Mesendoderm (in vitro differentiated cells): Measurements from ENCODE around the gene NPDC1.

Experiments
- DNase-seq: peaks from one replicate; pipeline ENCODE4 v3.0.0; 2013
- H2AK5ac ChIP-seq: 2 replicates; pipeline ENCODE4 v1.6.1; 2013; ENCODE audit warnings: low read length, inconsistent platforms
- H2BK120ac ChIP-seq: 2 replicates; pipeline ENCODE4 v1.6.1; 2013; ENCODE audit warnings: low read depth, mild to moderate bottlenecking, low read length, moderate library complexity, mixed read lengths
- H2BK15ac ChIP-seq: replicated peaks from 2 replicates; pipeline ENCODE4 v1.6.1; 2013; ENCODE audit warnings: low read depth, mild to moderate bottlenecking, moderate library complexity
- H2BK5ac ChIP-seq: 2 replicates; pipeline ENCODE4 v1.6.1; 2013; ENCODE audit warnings: low read length, inconsistent platforms
- H3K18ac ChIP-seq: 2 replicates; pipeline ENCODE4 v1.6.1; 2013; ENCODE audit warnings: mild to moderate bottlenecking, low read length, mixed read lengths
- H3K23ac ChIP-seq: one replicate; pipeline ENCODE4 v1.6.1; 2013; ENCODE audit warnings: low read length
- H3K27ac ChIP-seq: 2 replicates; pipeline ENCODE4 v1.5.1; 2013; ENCODE audit warnings: low read depth, mild to moderate bottlenecking, inconsistent platforms, low read length, moderate library complexity
- H3K27me3 ChIP-seq: 2 replicates; pipeline ENCODE4 v1.6.1; 2013; ENCODE audit warnings: low read length, control low read depth, mild to moderate bottlenecking, inconsistent platforms; ENCODE audit not compliant: insufficient read depth, poor library complexity
- H3K36me3 ChIP-seq: 2 replicates; pipeline ENCODE4 v1.6.1; 2013; ENCODE audit warnings: low read length, inconsistent platforms; ENCODE audit not compliant: control insufficient read depth, insufficient read depth
- H3K4ac ChIP-seq: one replicate; pipeline ENCODE4 v1.6.1; 2013; ENCODE audit warnings: low read depth, mild to moderate bottlenecking, low read length, moderate library complexity
- H3K4me1 ChIP-seq: 2 replicates; pipeline ENCODE4 v1.6.1; 2013; ENCODE audit warnings: low read depth, low read length, inconsistent platforms; ENCODE audit not compliant: control insufficient read depth
- H3K4me2 ChIP-seq: 2 replicates; pipeline ENCODE4 v1.6.1; 2013; ENCODE audit warnings: low read length
- H3K4me3 ChIP-seq: 2 replicates; pipeline ENCODE4 v1.5.1; 2013; ENCODE audit warnings: mild to moderate bottlenecking, low read length
- H3K56ac ChIP-seq: one replicate; pipeline ENCODE4 v1.6.1; 2013; ENCODE audit warnings: low read length
- H3K79me1 ChIP-seq: 2 replicates; pipeline ENCODE4 v1.6.1; 2013; ENCODE audit warnings: low read length, inconsistent platforms
- H3K79me2 ChIP-seq: 2 replicates; pipeline ENCODE4 v1.6.1; 2013; ENCODE audit warnings: mild to moderate bottlenecking, low read length; ENCODE audit not compliant: control insufficient read depth, insufficient read depth
- H3K9ac ChIP-seq: 2 replicates; pipeline ENCODE4 v1.6.1; 2013; ENCODE audit warnings: low read length, inconsistent platforms
- H4K5ac ChIP-seq: one replicate; pipeline ENCODE4 v1.6.1; 2013; ENCODE audit warnings: low read length
- H4K8ac ChIP-seq: one replicate; pipeline ENCODE4 v1.6.1; 2013; ENCODE audit warnings: low read depth, mild to moderate bottlenecking, control low read depth, low read length, moderate library complexity
- WGBS: extraction: QIAGEN DNeasy Blood & Tissue Kit; methylation state at CpG from one replicate; pipeline ENCODE4 v1.1.7; 2013; ENCODE audit warnings: low lambda C conversion rate, missing lambda C conversion rate; ENCODE audit not compliant: insufficient coverage; ENCODE audit errors: extremely low coverage; 5-methylcytosine and 5-hydroxymethylcytosine counted together

Gene NPDC1

DNA sequence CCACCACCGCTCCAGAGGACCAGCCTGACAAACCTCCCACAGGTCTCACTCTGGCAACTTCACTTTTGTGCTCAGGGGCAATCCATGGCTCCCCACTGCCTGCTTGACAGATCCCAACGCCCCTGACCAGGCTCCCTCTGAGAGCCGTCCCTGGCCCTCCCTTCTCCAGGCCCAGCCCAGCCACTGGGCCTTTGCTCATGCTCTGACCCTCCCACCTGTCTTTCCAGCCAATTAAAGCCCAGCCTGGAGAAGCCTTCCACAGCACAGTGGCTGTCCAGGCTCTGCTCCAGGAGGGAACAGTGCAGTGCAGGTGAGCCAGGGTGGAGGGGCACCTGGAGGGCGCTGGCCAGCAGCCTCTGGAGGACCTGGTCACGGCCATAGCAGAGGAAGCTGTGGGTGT lies 4.6 kb upstream of the NPDC1 start:
- no peaks in the 10 kb centered on the region for H3K79me1 ChIP-seq
- H2BK5ac ChIP-seq = no peak overlapping the region
- H2BK120ac ChIP-seq = no peak overlapping the region
- DNase-seq = no peak
- no peak overlapping the region for H3K18ac ChIP-seq
- no peak overlapping the region for H3K56ac ChIP-seq
- no peak overlapping the region for H3K4ac ChIP-seq
- H2AK5ac ChIP-seq = no peak overlapping the region
- no peak overlapping the region for H3K4me2 ChIP-seq
- WGBS = no CpG with 5 or more reads among the region's 5 CpGs
- peaks cover 2% of the 10 kb centered on the region for H3K4me1 ChIP-seq
- H3K27ac ChIP-seq = no peak overlapping the region
- no peak overlapping the region for H4K8ac ChIP-seq
- no peaks in the 10 kb centered on the region for H3K79me2 ChIP-seq
- H3K4me3 ChIP-seq = no peak overlapping the region
- H3K36me3 ChIP-seq = no peaks in the 10 kb centered on the region
- H2BK15ac ChIP-seq = no peak overlapping the region
- no peak overlapping the region for H4K5ac ChIP-seq
- peaks cover 8% of the 10 kb centered on the region for H3K27me3 ChIP-seq
- H3K9ac ChIP-seq = no peak overlapping the region
- no peak overlapping the region for H3K23ac ChIP-seq

DNA sequence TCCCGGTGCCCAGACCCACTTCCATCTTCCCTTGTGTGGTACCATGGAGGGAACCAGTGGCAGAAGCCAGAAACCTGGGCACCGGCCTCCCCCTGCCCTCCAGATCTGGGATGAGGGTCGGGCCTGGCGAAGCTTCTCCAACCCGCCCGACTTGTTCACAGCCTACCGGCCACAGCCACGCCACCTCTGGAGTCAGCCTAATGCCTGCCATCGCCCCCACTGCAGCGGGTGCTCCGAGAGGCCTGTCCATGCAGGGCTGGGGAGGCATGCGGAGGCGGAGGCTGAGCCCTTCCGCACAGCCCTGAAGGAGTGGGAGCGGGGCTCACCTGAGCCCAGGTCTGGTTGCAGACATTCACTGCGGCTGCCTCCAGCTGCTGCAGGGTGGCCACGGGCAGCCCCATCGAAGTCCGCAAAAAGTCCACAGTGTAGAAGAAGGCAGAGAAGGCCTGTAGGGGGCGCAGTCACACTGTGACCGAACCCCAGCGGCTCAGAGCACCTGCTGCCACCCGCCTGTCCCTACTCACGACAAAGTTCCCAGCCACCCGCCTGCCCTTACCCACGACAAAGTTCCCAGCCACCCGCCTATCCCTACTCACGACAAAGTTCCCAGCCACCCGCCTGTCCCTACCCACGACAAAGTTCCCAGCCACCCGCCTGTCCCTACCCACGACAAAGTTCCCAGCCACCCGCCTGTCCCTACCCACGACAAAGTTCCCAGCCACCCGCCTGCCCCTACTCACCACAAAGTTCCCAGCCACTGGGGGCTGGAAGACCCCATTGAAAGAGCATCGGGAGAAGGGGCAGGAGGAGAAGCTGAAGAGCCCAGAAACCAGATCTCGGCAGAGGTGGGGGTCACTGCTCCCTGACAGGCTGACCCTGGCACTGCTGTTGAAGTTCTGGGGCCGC lies 3.8 kb upstream of the NPDC1 start:
- Histone ChIP-seq H3K79me2 (no peaks in the 10 kb centered on the region), H3K27me3 (peaks cover 12% of the 10 kb centered on the region), H3K4ac (no peak overlapping the region)

DNA sequence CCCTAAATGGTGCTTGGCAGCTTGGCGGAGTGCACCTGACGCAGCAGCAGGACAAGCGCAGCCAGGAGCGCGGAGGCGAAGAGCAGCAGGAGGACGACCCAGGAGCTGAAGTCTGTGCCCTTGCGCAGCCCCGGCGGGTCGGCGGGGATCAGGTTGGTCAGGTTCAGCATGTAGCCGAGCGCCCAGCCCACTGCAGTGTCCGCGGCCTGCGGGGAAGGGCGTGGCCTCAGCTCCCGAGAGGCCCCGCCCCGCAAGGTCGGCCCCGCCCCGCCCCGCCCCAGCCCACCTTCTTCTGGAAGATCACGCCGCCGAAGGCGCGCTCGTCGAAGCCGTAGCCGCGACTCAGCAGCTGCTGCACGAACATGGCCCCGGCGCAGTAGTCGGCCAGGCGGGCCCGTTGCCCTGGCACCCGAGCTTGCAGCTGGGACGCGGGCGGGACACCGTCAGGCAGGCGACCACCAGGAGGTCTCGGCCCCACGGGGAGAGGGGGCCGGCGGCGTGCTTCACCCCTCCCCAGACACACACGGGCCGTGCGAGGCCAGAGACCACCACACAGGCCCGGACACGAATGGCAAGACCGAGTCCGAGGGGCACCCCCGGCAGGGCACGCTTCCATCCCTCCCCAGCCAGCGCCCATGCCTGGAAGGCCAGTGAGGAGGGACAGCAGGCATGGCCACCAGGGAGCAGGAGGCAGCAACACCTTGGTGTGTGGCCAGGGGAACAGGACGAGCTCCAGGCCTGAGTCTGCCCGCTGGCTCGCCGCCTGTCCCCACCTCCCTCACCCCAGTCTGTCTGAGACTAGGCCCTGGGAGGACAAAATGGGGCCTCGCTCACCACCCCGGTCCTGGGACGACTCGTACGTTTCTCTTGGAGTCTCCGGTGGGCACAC lies 2.9 kb upstream of the NPDC1 start:
- Histone ChIP-seq H3K4me2 (no peak overlapping the region), H3K27me3 (peaks cover 15% of the 10 kb centered on the region), H3K23ac (no peak overlapping the region), H2BK5ac (no peak overlapping the region), H4K5ac (no peak overlapping the region), H3K79me2 (no peaks in the 10 kb centered on the region), H3K4ac (no peak overlapping the region), H3K9ac (no peak overlapping the region), H3K56ac (no peak overlapping the region), H3K4me1 (no peaks in the 10 kb centered on the region), H3K18ac (no peak overlapping the region), H3K4me3 (no peak overlapping the region), H2BK15ac (no peak overlapping the region), H4K8ac (no peak overlapping the region), H3K79me1 (no peaks in the 10 kb centered on the region), H3K27ac (no peak overlapping the region), H3K36me3 (no peaks in the 10 kb centered on the region), H2AK5ac (no peak overlapping the region), H2BK120ac (no peak overlapping the region)
- no peak for DNase-seq
- no CpG with 5 or more reads among the region's 72 CpGs for WGBS

More for the DNA sequence above, 3.8 kb upstream of the NPDC1 start:
- H3K18ac ChIP-seq = no peak overlapping the region
- no peak overlapping the region for H4K5ac ChIP-seq
- no peak overlapping the region for H3K4me3 ChIP-seq
- no peak overlapping the region for H2BK120ac ChIP-seq
- H2AK5ac ChIP-seq = no peak overlapping the region
- H3K27ac ChIP-seq = no peak overlapping the region
- H3K4me1 ChIP-seq = peaks cover 2% of the 10 kb centered on the region
- no peak overlapping the region for H3K4me2 ChIP-seq
- H3K79me1 ChIP-seq = no peaks in the 10 kb centered on the region
- H3K23ac ChIP-seq = no peak overlapping the region
- no peak overlapping the region for H2BK5ac ChIP-seq
- no peak overlapping the region for H3K9ac ChIP-seq
- H4K8ac ChIP-seq = no peak overlapping the region
- no peaks in the 10 kb centered on the region for H3K36me3 ChIP-seq
- WGBS = no CpG with 5 or more reads among the region's 38 CpGs
- peak; percentile 61 for DNase-seq
- H2BK15ac ChIP-seq = no peak overlapping the region
- H3K56ac ChIP-seq = no peak overlapping the region

DNA sequence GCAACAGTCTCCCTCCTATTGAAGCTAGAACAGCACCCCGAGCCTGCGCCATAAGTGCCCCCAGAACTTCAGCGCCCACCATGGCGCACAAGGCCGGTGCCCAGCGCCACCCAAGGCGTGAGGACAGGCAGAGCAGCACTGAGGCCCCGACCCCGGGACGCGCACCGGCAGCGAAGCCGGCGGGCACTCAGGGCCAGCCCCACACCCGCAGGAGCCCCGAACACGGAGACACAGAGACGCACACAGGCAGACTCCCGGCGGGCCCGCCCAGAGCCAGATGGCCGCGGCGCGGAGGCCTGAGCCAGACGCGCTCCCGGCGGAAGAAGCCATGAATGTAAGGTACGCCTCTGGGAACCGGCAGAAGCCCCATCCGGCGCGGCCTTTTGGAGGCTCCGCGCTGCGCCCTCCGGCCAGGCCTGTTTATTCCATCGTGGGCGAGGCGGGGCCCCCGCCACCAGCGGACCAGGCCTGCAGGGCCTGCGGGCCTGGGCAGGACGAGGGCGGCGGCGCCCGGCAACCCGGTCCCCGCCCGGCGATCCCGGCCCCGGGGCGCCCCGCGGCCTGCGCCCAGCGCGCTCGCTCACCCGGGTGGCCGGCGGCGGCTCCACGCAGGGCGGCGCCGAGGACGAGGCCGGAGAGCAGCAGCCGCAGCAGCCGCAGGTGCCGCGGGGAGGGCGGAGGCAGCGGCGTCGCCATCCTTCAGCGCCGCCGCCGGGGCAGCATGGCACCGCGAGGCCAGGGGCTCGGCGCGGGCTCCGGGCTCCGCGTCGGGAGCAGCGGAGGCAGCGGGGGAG lies 486 bp downstream of the NPDC1 start:
- DNase-seq = no peak
- Histone ChIP-seq H2BK120ac (no peak overlapping the region), H3K79me2 (no peaks in the 10 kb centered on the region), H3K27me3 (peaks cover 7% of the 10 kb centered on the region), H2BK15ac (no peak overlapping the region), H3K36me3 (no peaks in the 10 kb centered on the region), H3K23ac (no peak overlapping the region), H4K8ac (no peak overlapping the region), H3K4me3 (no peak overlapping the region), H3K18ac (no peak overlapping the region), H3K56ac (peak overlapping the region; percentile 70), H3K4ac (no peak overlapping the region), H4K5ac (no peak overlapping the region), H2AK5ac (no peak overlapping the region), H3K4me2 (peak overlapping the region; percentile 92), H3K79me1 (no peaks in the 10 kb centered on the region), H3K4me1 (no peaks in the 10 kb centered on the region), H3K9ac (peak overlapping the region; percentile 8), H2BK5ac (no peak overlapping the region), H3K27ac (no peak overlapping the region)
- WGBS = no CpG with 5 or more reads among the region's 96 CpGs

DNA sequence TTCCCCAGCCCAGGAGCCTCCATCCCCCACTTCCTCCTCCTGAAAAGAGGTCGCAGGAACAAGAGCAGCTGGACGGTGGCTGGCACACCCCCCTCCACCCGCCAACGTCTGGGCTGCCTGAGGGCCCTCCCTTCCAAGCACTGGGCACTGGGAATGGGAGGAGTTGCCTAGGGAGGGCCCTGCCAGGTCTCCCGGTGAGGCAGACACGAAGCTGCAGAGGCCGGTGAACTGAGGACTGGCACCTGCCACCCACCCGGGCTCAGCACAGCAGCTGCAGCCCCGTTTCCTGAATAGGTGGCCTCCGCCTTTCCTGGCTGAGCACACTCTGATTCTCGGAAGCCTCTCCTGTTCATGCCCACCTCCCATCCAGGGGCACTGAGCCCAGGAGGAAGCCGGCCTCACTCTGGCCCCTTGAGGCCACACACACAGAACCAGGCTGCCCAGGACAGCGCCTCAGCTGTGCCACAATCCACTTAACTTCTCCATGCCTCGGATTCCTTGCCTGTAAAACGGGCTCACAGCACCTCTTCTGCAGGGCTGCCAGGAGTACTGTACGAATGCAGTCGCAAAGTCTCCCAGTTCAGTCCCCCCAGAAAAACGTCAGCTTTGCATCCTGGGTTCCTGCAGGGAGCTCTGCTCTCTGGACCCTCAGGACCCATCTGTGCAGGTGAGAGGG lies 1.3 kb downstream of the NPDC1 start:
- no peak overlapping the region for H3K9ac ChIP-seq
- no peak overlapping the region for H2BK15ac ChIP-seq
- H2BK5ac ChIP-seq = no peak overlapping the region
- no peaks in the 10 kb centered on the region for H3K36me3 ChIP-seq
- no peak overlapping the region for H3K4me2 ChIP-seq
- no peak overlapping the region for H3K4me3 ChIP-seq
- no peaks in the 10 kb centered on the region for H3K79me2 ChIP-seq
- no peaks in the 10 kb centered on the region for H3K79me1 ChIP-seq
- no peak overlapping the region for H3K27ac ChIP-seq
- no peak overlapping the region for H3K18ac ChIP-seq
- no peaks in the 10 kb centered on the region for H3K4me1 ChIP-seq
- H4K5ac ChIP-seq = no peak overlapping the region
- no peak for DNase-seq
- H3K23ac ChIP-seq = no peak overlapping the region
- H3K56ac ChIP-seq = no peak overlapping the region
- H2BK120ac ChIP-seq = no peak overlapping the region
- no peak overlapping the region for H3K4ac ChIP-seq
- H2AK5ac ChIP-seq = no peak overlapping the region
- peaks cover 7% of the 10 kb centered on the region for H3K27me3 ChIP-seq
- H4K8ac ChIP-seq = no peak overlapping the region
- no CpG with 5 or more reads among the region's 18 CpGs for WGBS
